H9 (cell line): ENCODE measurements around the gene EVI5. TPM values are rescaled to one million over a fixed set of nuclear protein-coding genes. Genes with fewer than 3 reads are reported as not detected.

ENCODE experiments used
- DNase-seq: peaks from one replicate; pipeline ENCODE4 v3.0.0-alpha.2; 2017
- H2AFZ ChIP-seq: one replicate; pipeline ENCODE4 v1.6.1; 2013; ENCODE audit warnings: mild to moderate bottlenecking, low read length, control low read depth, moderate library complexity
- H2AK5ac ChIP-seq: 2 replicates; pipeline ENCODE4 v1.6.1; 2013; ENCODE audit warnings: low read length, control low read depth, mixed read lengths; ENCODE audit not compliant: insufficient read length
- H2BK120ac ChIP-seq: one replicate; pipeline ENCODE4 v1.6.1; 2013; ENCODE audit warnings: low read depth, mild to moderate bottlenecking, low read length, control low read depth, inconsistent platforms; ENCODE audit not compliant: poor library complexity, severe bottlenecking
- H2BK12ac ChIP-seq: 2 replicates; pipeline ENCODE4 v1.6.1; 2013; ENCODE audit warnings: low read length, control low read depth, mixed read lengths, low read depth; ENCODE audit not compliant: insufficient read length
- H2BK15ac ChIP-seq: 2 replicates; pipeline ENCODE4 v1.6.1; 2013; ENCODE audit warnings: low read depth, low read length, control low read depth
- H2BK20ac ChIP-seq: one replicate; pipeline ENCODE4 v1.6.1; 2013; ENCODE audit warnings: low read depth, mild to moderate bottlenecking, low read length, control low read depth, inconsistent platforms; ENCODE audit not compliant: poor library complexity, severe bottlenecking
- H2BK5ac ChIP-seq: 2 replicates; pipeline ENCODE4 v1.6.1; 2013; ENCODE audit warnings: low read length, control low read depth, mixed read lengths; ENCODE audit not compliant: insufficient read length
- H3K14ac ChIP-seq: 2 replicates; pipeline ENCODE4 v1.6.1; 2013; ENCODE audit warnings: low read length, control low read depth; ENCODE audit not compliant: insufficient read depth
- H3K18ac ChIP-seq: 2 replicates; pipeline ENCODE4 v1.6.1; 2013; ENCODE audit warnings: low read depth, mild to moderate bottlenecking, mixed read lengths, low read length, control low read depth; ENCODE audit not compliant: insufficient read length
- H3K23ac ChIP-seq: 2 replicates; pipeline ENCODE4 v1.6.1; 2013; ENCODE audit warnings: low read length, control low read depth, mixed read lengths, low read depth; ENCODE audit not compliant: insufficient read length
- H3K23me2 ChIP-seq: 2 replicates; pipeline ENCODE4 v1.6.1; 2013; ENCODE audit warnings: low read depth, mild to moderate bottlenecking, mixed read lengths, low read length, control low read depth; ENCODE audit not compliant: insufficient read length, poor library complexity, severe bottlenecking
- H3K27ac ChIP-seq: 2 replicates; pipeline ENCODE4 v1.5.1; 2013; ENCODE audit warnings: low read length, control low read depth, mixed read lengths, low read depth; ENCODE audit not compliant: insufficient read length
- H3K27me3 ChIP-seq: 2 replicates; pipeline ENCODE4 v1.6.1; 2013; ENCODE audit warnings: low read length, control low read depth, inconsistent platforms; ENCODE audit not compliant: insufficient read depth
- H3K4ac ChIP-seq: 2 replicates; pipeline ENCODE4 v1.6.1; 2013; ENCODE audit warnings: low read depth, mild to moderate bottlenecking, control low read depth, inconsistent platforms, low read length, moderate library complexity
- H3K4me1 ChIP-seq: 2 replicates; pipeline ENCODE4 v1.6.1; 2013; ENCODE audit warnings: low read length, control low read depth, inconsistent platforms; ENCODE audit not compliant: insufficient read depth
- H3K4me2 ChIP-seq: 2 replicates; pipeline ENCODE4 v1.6.1; 2013; ENCODE audit warnings: low read length, control low read depth, mixed read lengths; ENCODE audit not compliant: insufficient read length, insufficient read depth
- H3K56ac ChIP-seq: 2 replicates; pipeline ENCODE4 v1.6.1; 2013; ENCODE audit warnings: low read depth, mild to moderate bottlenecking, mixed read lengths, low read length, control low read depth; ENCODE audit not compliant: insufficient read length
- H3K79me1 ChIP-seq: 2 replicates; pipeline ENCODE4 v1.6.1; 2013; ENCODE audit warnings: low read depth, mild to moderate bottlenecking, moderate library complexity, low read length, control low read depth, inconsistent platforms; ENCODE audit not compliant: insufficient read depth, poor library complexity, severe bottlenecking
- H3K79me2 ChIP-seq: 2 replicates; pipeline ENCODE4 v1.6.1; 2013; ENCODE audit warnings: low read length, control low read depth, inconsistent platforms; ENCODE audit not compliant: insufficient read depth
- H3K9ac ChIP-seq: 2 replicates; pipeline ENCODE4 v1.6.1; 2013; ENCODE audit warnings: low read length, control low read depth, mixed read lengths; ENCODE audit not compliant: insufficient read length; ENCODE audit errors: extremely low read depth
- H3K9me3 ChIP-seq: one replicate; pipeline ENCODE4 v1.6.1; 2013; ENCODE audit warnings: low read depth, low read length, inconsistent platforms; ENCODE audit not compliant: control insufficient read depth
- H3T11ph ChIP-seq: one replicate; pipeline ENCODE4 v1.6.1; 2013; ENCODE audit warnings: mild to moderate bottlenecking, low read length, control low read depth, inconsistent platforms
- H4K20me1 ChIP-seq: one replicate; pipeline ENCODE4 v1.6.1; 2013; ENCODE audit not compliant: control insufficient read depth, insufficient read length, insufficient read depth
- H4K5ac ChIP-seq: 2 replicates; pipeline ENCODE4 v1.6.1; 2013; ENCODE audit warnings: low read depth, mild to moderate bottlenecking, mixed read lengths, low read length, control low read depth; ENCODE audit not compliant: insufficient read length
- H4K8ac ChIP-seq: replicated peaks from 2 replicates; pipeline ENCODE4 v1.6.1; 2013; ENCODE audit warnings: low read length, control low read depth, mixed read lengths, low read depth; ENCODE audit not compliant: insufficient read length
- H4K91ac ChIP-seq: 2 replicates; pipeline ENCODE4 v1.6.1; 2013; ENCODE audit warnings: low read depth, mild to moderate bottlenecking, moderate library complexity, mixed read lengths, low read length, control low read depth; ENCODE audit not compliant: insufficient read length
- H3K27ac Mint-ChIP-seq, 3 experiments: 2 replicates in 2 of 3; 3 replicates in 1 of 3; pipeline ENCODE4 v1.8.0; 2020 to 2021; ENCODE audit warnings: mixed read lengths in 3 of 3, mild to moderate bottlenecking in 1 of 3, moderate library complexity in 1 of 3
- H3K27me3 Mint-ChIP-seq: 2 replicates; pipeline ENCODE4 v1.8.0; 2021; ENCODE audit warnings: low read depth, mild to moderate bottlenecking, moderate library complexity, mixed read lengths
- H3K36me3 Mint-ChIP-seq, 3 experiments: 2 replicates in 2 of 3; 3 replicates in 1 of 3; pipeline ENCODE4 v1.8.0; 2020 to 2021; ENCODE audit warnings: low read depth in 3 of 3, mixed read lengths in 3 of 3; ENCODE audit not compliant: insufficient read depth in 1 of 3
- H3K4me1 Mint-ChIP-seq, 2 experiments: 2 replicates each; pipeline ENCODE4 v1.8.0; 2020; ENCODE audit warnings: mixed read lengths in 2 of 2
- H3K4me3 Mint-ChIP-seq, 2 experiments: 2 replicates in 1 of 2; 3 replicates in 1 of 2; pipeline ENCODE4 v1.8.0; 2020 to 2021; ENCODE audit warnings: mild to moderate bottlenecking in 2 of 2, mixed read lengths in 2 of 2, moderate library complexity in 1 of 2
- H3K9me3 Mint-ChIP-seq, 2 experiments: 2 replicates in 1 of 2; 3 replicates in 1 of 2; pipeline ENCODE4 v1.8.0; 2020; ENCODE audit warnings: mild to moderate bottlenecking in 2 of 2, mixed read lengths in 2 of 2, moderate library complexity in 1 of 2
- CTCF ChIP-seq: fragments of 200-600 bp; sonication (generic); conservative IDR thresholded peaks from 3 replicates; pipeline ENCODE4 v1.8.0; 2021; ENCODE audit warnings: antibody characterized with exemption, mild to moderate bottlenecking
- WGBS: extraction: QIAGEN DNeasy Blood & Tissue Kit; methylation state at CpG from one replicate; pipeline ENCODE4 v1.1.7; 2013; ENCODE audit warnings: missing lambda C conversion rate, low lambda C conversion rate, mixed read lengths; ENCODE audit not compliant: insufficient read length; ENCODE audit errors: extremely low coverage; 5-methylcytosine and 5-hydroxymethylcytosine counted together
- total RNA-seq: library from RNA; stranded (reverse); gene quantifications from 2 replicates; pipeline ENCODE4 v1.2.1, GENCODE V29; 2021

Gene EVI5
- total RNA-seq, 1 experiment from 2014 or later: 9.7 TPM

- Histone ChIP-seq H2BK120ac (no peak overlapping the region), H2AFZ (no peak overlapping the region), H3K4ac (no peak overlapping the region), H3K23me2 (no peaks in the 10 kb centered on the region), H3K9ac (no peak overlapping the region), H2AK5ac (no peak overlapping the region), H2BK12ac (no peak overlapping the region), H3K79me2 (no peaks in the 10 kb centered on the region), H3K23ac (no peak overlapping the region), H3K18ac (no peak overlapping the region), H3K56ac (no peak overlapping the region), H3K27me3 (no peaks in the 10 kb centered on the region), H3K4me1 (no peaks in the 10 kb centered on the region), H3K79me1 (no peaks in the 10 kb centered on the region), H4K20me1 (no peaks in the 10 kb centered on the region), H2BK20ac (no peak overlapping the region), H2BK15ac (no peak overlapping the region), H4K5ac (no peak overlapping the region), H3K9me3 (no peaks in the 10 kb centered on the region), H4K8ac (no peak overlapping the region), H4K91ac (no peak overlapping the region), H3K4me2 (no peak overlapping the region), H3K14ac (no peak overlapping the region), H2BK5ac (no peak overlapping the region), H3T11ph (no peak overlapping the region), H3K27ac (no peak overlapping the region)
- Mint-ChIP-seq H3K4me1 (no peaks in the 10 kb centered on the region), H3K27ac (no peak overlapping the region), H3K9me3 (peaks cover 0 to 5% of the 10 kb centered on the region in 2 experiments; a peak in 2 of 5 replicates), H3K27me3 (no peaks in the 10 kb centered on the region), H3K4me3 (no peak overlapping the region), H3K36me3 (peaks cover 19 to 34% (median 32%) of the 10 kb centered on the region in 3 experiments)
- no CpG with 5 or more reads among the region's 13 CpGs for WGBS
- no peak for DNase-seq
- no peak for TF ChIP-seq CTCF
Observed at GRCh38 chr1:92619466-92620189, 165.3 kb downstream of the EVI5 start.
